ENCODE measurements around the gene RAP2A. TPM values are rescaled to one million over a fixed set of nuclear protein-coding genes. Genes with fewer than 3 reads are reported as not detected.

Gene RAP2A
- total and polyA plus RNA-seq, 2 donors (not counting 1 experiment from before 2014, with no cell fraction given), result 31.4 to 35.0 TPM

DNA sequence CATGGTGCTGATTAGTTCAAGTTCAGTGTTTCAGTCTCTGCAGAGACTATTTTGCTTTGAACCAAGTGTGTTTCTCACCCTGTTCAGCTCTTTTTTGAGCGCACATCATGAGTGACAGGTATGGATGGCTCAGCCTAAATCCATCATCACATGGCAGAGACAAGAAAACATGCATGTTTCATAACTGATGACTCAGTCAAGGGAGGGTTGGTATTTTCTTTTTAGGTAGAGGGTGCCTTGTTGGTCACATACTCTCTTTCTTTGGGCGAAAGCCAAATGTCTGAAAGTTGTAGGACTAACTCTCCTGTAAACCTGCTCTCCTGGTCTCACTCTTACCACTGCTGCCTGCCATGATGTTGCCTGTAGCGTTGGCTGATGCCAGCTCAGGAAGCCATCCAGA lies 48.1 kb upstream of the RAP2A start:
- Histone ChIP-seq H4K20me1 (ENCODE audit: control insufficient read depth, extremely low read depth, insufficient read depth, low read length) (no peaks in the 10 kb centered on the region), H3K9me3 (ENCODE audit: control insufficient read depth, insufficient read depth, low read depth, low read length) (no peaks in the 10 kb centered on the region), H3K4me3 (replicated peaks in 1 of 4; ENCODE audit: control extremely low read depth in 1 of 4, insufficient read depth in 1 of 4, low read depth in 3 of 4, low read length in 4 of 4) (no peak overlapping the region), H3K79me2 (ENCODE audit: control insufficient read depth, insufficient read depth, low read length) (no peaks in the 10 kb centered on the region), H3K4me1 (ENCODE audit: control insufficient read depth, extremely low read depth, insufficient read depth, low read length) (no peaks in the 10 kb centered on the region), H3K27me3 (ENCODE audit: control insufficient read depth, insufficient read depth, low read length) (no peaks in the 10 kb centered on the region), H3K27ac (ENCODE audit: insufficient read depth, low read length) (no peak overlapping the region), H3K36me3 (ENCODE audit: control insufficient read depth, insufficient read depth, low read length) (no peaks in the 10 kb centered on the region), H3K4me2 (ENCODE audit: extremely low read depth, insufficient read depth, low read length) (no peak overlapping the region), H3K9ac (ENCODE audit: insufficient read depth, low read length) (no peak overlapping the region), H2AFZ (ENCODE audit: low read length) (no peak overlapping the region)
- DNase-seq (ENCODE audit: low read depth in 2 of 2), result peak in 1 of 2 donors; percentile 37
- TF ChIP-seq EZH2 (IDR thresholded peaks at IDR 0.05; ENCODE audit: low read length, missing control alignments) (no peak), CTCF (conservative IDR thresholded peaks at IDR 0.05 in 1 of 2, IDR thresholded peaks at IDR 0.05 in 1 of 2; ENCODE audit: low read depth in 1 of 2, low read length in 2 of 2) (no peak)

DNA sequence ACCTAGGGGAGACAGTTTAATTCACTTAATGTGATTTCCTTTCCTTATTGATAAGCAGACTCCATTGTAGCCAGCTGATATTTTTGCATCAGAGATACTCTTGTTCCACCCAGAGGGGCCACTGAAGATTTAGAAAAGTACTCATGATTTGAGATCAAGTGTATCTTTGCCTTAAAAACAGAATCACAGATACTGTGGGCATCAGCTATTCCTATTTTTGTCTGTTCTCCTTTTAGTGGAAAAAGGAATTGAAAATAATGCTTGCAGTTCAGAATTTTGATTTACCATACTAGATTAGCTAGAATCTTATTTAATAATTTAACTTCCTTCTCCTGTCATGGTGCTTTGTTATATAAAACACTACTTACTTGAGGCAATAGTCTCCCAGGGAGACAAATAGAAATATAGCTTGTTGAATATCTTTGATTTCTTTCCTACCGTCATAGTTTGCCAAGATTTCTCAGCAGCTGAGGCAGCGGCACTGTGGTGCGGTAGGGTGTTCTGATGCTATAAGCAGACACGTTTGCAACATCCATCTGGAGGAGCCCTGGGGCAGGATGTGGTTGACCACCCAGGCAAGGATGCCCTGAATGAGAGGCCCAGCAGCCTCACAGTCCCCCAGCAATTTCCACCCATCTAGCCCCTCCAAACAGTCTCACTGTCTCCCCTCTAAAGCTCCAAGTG lies 47.0 kb upstream of the RAP2A start:
- DNase-seq (ENCODE audit: low read depth in 2 of 2), result peak in 1 of 2 donors; percentile 5
- Histone ChIP-seq H3K4me1 (ENCODE audit: control insufficient read depth, extremely low read depth, insufficient read depth, low read length) (peaks cover 3% of the 10 kb centered on the region), H3K27ac (ENCODE audit: insufficient read depth, low read length) (no peak overlapping the region), H4K20me1 (ENCODE audit: control insufficient read depth, extremely low read depth, insufficient read depth, low read length) (no peaks in the 10 kb centered on the region), H2AFZ (ENCODE audit: low read length) (no peak overlapping the region), H3K79me2 (ENCODE audit: control insufficient read depth, insufficient read depth, low read length) (no peaks in the 10 kb centered on the region), H3K4me2 (ENCODE audit: extremely low read depth, insufficient read depth, low read length) (no peak overlapping the region), H3K27me3 (ENCODE audit: control insufficient read depth, insufficient read depth, low read length) (no peaks in the 10 kb centered on the region), H3K9ac (ENCODE audit: insufficient read depth, low read length) (no peak overlapping the region), H3K4me3 (replicated peaks in 1 of 4; ENCODE audit: control extremely low read depth in 1 of 4, insufficient read depth in 1 of 4, low read depth in 3 of 4, low read length in 4 of 4) (no peak overlapping the region), H3K9me3 (ENCODE audit: control insufficient read depth, insufficient read depth, low read depth, low read length) (no peaks in the 10 kb centered on the region), H3K36me3 (ENCODE audit: control insufficient read depth, insufficient read depth, low read length) (no peaks in the 10 kb centered on the region)
- TF ChIP-seq EZH2 (IDR thresholded peaks at IDR 0.05; ENCODE audit: low read length, missing control alignments) (no peak), CTCF (conservative IDR thresholded peaks at IDR 0.05 in 1 of 2, IDR thresholded peaks at IDR 0.05 in 1 of 2; ENCODE audit: low read depth in 1 of 2, low read length in 2 of 2) (no peak)

- H4K20me1 ChIP-seq (ENCODE audit: control insufficient read depth, extremely low read depth, insufficient read depth, low read length), result no peaks in the 10 kb centered on the region
- no peaks in the 10 kb centered on the region for H3K79me2 ChIP-seq (ENCODE audit: control insufficient read depth, insufficient read depth, low read length)
- H3K4me3 ChIP-seq (replicated peaks in 1 of 4; ENCODE audit: control extremely low read depth in 1 of 4, insufficient read depth in 1 of 4, low read depth in 3 of 4, low read length in 4 of 4), result no peak overlapping the region
- H3K27ac ChIP-seq (ENCODE audit: insufficient read depth, low read length), result no peak overlapping the region
- H3K9me3 ChIP-seq (ENCODE audit: control insufficient read depth, insufficient read depth, low read depth, low read length), result no peaks in the 10 kb centered on the region
- TF ChIP-seq CTCF (conservative IDR thresholded peaks at IDR 0.05 in 1 of 2, IDR thresholded peaks at IDR 0.05 in 1 of 2; ENCODE audit: low read depth in 1 of 2, low read length in 2 of 2), result no peak
- DNase-seq (ENCODE audit: low read depth in 2 of 2), result no peak
- H3K27me3 ChIP-seq (ENCODE audit: control insufficient read depth, insufficient read depth, low read length), result no peaks in the 10 kb centered on the region
- H3K9ac ChIP-seq (ENCODE audit: insufficient read depth, low read length), result no peak overlapping the region
- peaks cover 3% of the 10 kb centered on the region for H3K4me1 ChIP-seq (ENCODE audit: control insufficient read depth, extremely low read depth, insufficient read depth, low read length)
- no peaks in the 10 kb centered on the region for H3K36me3 ChIP-seq (ENCODE audit: control insufficient read depth, insufficient read depth, low read length)
- no peak overlapping the region for H2AFZ ChIP-seq (ENCODE audit: low read length)
- no peak overlapping the region for H3K4me2 ChIP-seq (ENCODE audit: extremely low read depth, insufficient read depth, low read length)
Measured at GRCh38 chr13:97387485-97387839, 46.5 kb upstream of the RAP2A start.
